GM12878 (cell line): ENCODE results near the gene VAT1. TPM values are rescaled to one million over a fixed set of nuclear protein-coding genes. Genes with fewer than 3 reads are reported as not detected.

ENCODE experiments used
- ATAC-seq: fragments of 200-7000 bp; cut with Tn5 transposase; 3 replicates; pipeline ENCODE4 v1.9.1; 2020; ENCODE audit warnings: mild to moderate bottlenecking, moderate library complexity
- BruUV-seq: library from RNA; stranded (reverse); fragments of 400-500 nt; replicated peaks from 2 replicates; lab custom pipeline; 2021; lab: Mats Ljungman, UMichigan
- CTCF ChIA-PET: fragments of 300-600 bp; sonication (Branson Sonifier 250); formaldehyde crosslinking; extraction: SDS; loops from one replicate; lab custom pipeline; 2021; ENCODE audit warnings: inconsistent platforms; lab: Yijun Ruan, JAX
- POLR2A ChIA-PET: fragments of 350-600 bp; formaldehyde crosslinking; extraction: SDS; loops from one replicate; lab custom pipeline; 2021; ENCODE audit warnings: inconsistent platforms; lab: Charles Lee
- RAD21 ChIA-PET: fragments of 300-600 bp; sonication (Branson Sonifier 250); formaldehyde crosslinking; loops from one replicate; lab custom pipeline; 2023; ENCODE audit warnings: antibody characterized with exemption; ENCODE audit not compliant: unreplicated experiment; lab: Charles Lee
- SMC1A ChIA-PET: fragments of 300-600 bp; sonication (Branson Sonifier 250); formaldehyde crosslinking; loops from one replicate; lab custom pipeline; 2023; ENCODE audit not compliant: unreplicated experiment, uncharacterized antibody; lab: Charles Lee
- DNase-seq: peaks from one replicate; pipeline ENCODE4 v3.0.0-alpha.2; 2011; ENCODE audit warnings: low read depth, low spot score
- FAIRE-seq: peaks from 3 replicates; lab custom pipeline; 2011; peaks lifted over from hg19 to GRCh38; lab: Jason Lieb, UNC
- H2AFZ ChIP-seq: 2 replicates; pipeline ENCODE4 v1.6.0; 2011; ENCODE audit warnings: low read depth, low read length, control low read depth; ENCODE audit not compliant: control insufficient read depth
- H3K27ac ChIP-seq: 2 replicates; pipeline ENCODE4 v1.5.1; 2011; ENCODE audit warnings: control low read depth; ENCODE audit not compliant: control insufficient read depth, insufficient read depth
- H3K27me3 ChIP-seq, 2 experiments: replicated peaks in 1 of 2; 2 replicates each; pipeline versions ENCODE4 v1.6.0 to v1.6.1; 2011; ENCODE audit warnings: low read length in 1 of 2; ENCODE audit not compliant: control insufficient read depth in 2 of 2, insufficient read depth in 2 of 2
- H3K36me3 ChIP-seq, 2 experiments: 2 replicates each; pipeline ENCODE4 v1.5.1; 2011; ENCODE audit warnings: low read length in 1 of 2; ENCODE audit not compliant: control insufficient read depth in 2 of 2, insufficient read depth in 2 of 2
- H3K4me1 ChIP-seq: 2 replicates; pipeline ENCODE4 v1.6.1; 2011; ENCODE audit warnings: mild to moderate bottlenecking, low read length, moderate library complexity, mixed read lengths; ENCODE audit not compliant: control insufficient read depth, insufficient read depth
- H3K4me2 ChIP-seq: 2 replicates; pipeline ENCODE4 v1.6.0; 2011; ENCODE audit warnings: control low read depth; ENCODE audit not compliant: control insufficient read depth, insufficient read depth
- H3K4me3 ChIP-seq: fragments of 200-600 bp; sonication (generic); 2 replicates; pipeline ENCODE4 v1.5.1; 2016
- H3K79me2 ChIP-seq: 2 replicates; pipeline ENCODE4 v1.6.0; 2011; ENCODE audit warnings: low read length; ENCODE audit not compliant: control insufficient read depth, insufficient read depth
- H3K9ac ChIP-seq: 2 replicates; pipeline ENCODE4 v1.8.0; 2011; ENCODE audit warnings: low read length, control low read depth, mixed read lengths; ENCODE audit not compliant: control insufficient read depth, insufficient read depth
- H3K9me3 ChIP-seq: replicated peaks from 3 replicates; pipeline ENCODE4 v1.5.1; 2011; ENCODE audit warnings: mild to moderate bottlenecking, low read length; ENCODE audit not compliant: control insufficient read depth, insufficient read depth
- H4K20me1 ChIP-seq: 2 replicates; pipeline ENCODE4 v1.6.0; 2011; ENCODE audit not compliant: control insufficient read depth, insufficient read depth
- IKZF1 ChIP-seq: fragments of 450-650 bp; conservative IDR thresholded peaks from 2 replicates; pipeline ENCODE4 v1.6.1; 2017; ENCODE audit warnings: antibody characterized with exemption, mild to moderate bottlenecking
- WGBS: methylation state at CpG from one replicate; pipeline ENCODE4 v1.1.6; 2016; ENCODE audit warnings: low lambda C conversion rate; ENCODE audit not compliant: insufficient replicate concordance, insufficient coverage; ENCODE audit errors: missing lambda C conversion rate; 5-methylcytosine and 5-hydroxymethylcytosine counted together
- in situ Hi-C: fragments of 300-500 bp; cut with MboI; formaldehyde crosslinking; loops from 9 replicates; pipeline ENCODE4 v1.14.3; 2018; ENCODE audit warnings: mixed read lengths
- intact Hi-C: fragments of 100-400 bp; cut with micrococcal nuclease; formaldehyde crosslinking; loops from one replicate; pipeline ENCODE4 v1.14.2; 2022; ENCODE audit not compliant: unreplicated experiment
- polyA plus RNA-seq, 11 experiments: library from polyadenylated mRNA; depleted of rRNA in 4 of 11; unstranded in 6 of 11; stranded (reverse) in 5 of 11; fragments of >200 nt; fragmentation: Nextera tagmentation in 4 of 11; fragmentation: Illumina TruSeq in 1 of 11; extraction: Ambion mirVana in 4 of 11; extraction: Trizol in 1 of 11; gene quantifications; 1 replicate in 1 of 11; 2 replicates in 10 of 11; pipeline versions ENCODE4 v1.2.1 to v1.2.3, GENCODE V29; 2011 to 2016; ENCODE audit warnings: inconsistent platforms in 2 of 11, missing spikeins in 2 of 11, low read depth in 1 of 11
- total RNA-seq, 4 experiments: library from RNA; depleted of rRNA in 3 of 4; stranded (reverse); fragments of >200 nt in 3 of 4; fragmentation: Illumina TruSeq in 1 of 4; extraction: Trizol in 1 of 4; gene quantifications; 2 replicates each; pipeline versions ENCODE4 v1.2.1 to v1.2.3, GENCODE V29; 2013 to 2021
- TF ChIP-seq, protein P1 (sequence below), 3 experiments: IDR thresholded peaks in 2 of 3; conservative IDR thresholded peaks in 1 of 3; 2 replicates each; pipeline ENCODE4 v1.5.1; 2011; ENCODE audit warnings: low read depth in 3 of 3, low read length in 3 of 3, mild to moderate bottlenecking in 3 of 3, control low read depth in 2 of 3, moderate library complexity in 2 of 3, inconsistent platforms in 1 of 3, mixed read lengths in 1 of 3; ENCODE audit not compliant: control insufficient read depth in 2 of 3, insufficient read depth in 1 of 3; ENCODE audit errors: extremely low read depth in 1 of 3

VAT1 gene
- total and polyA plus RNA-seq, 10 of the 15 experiments (the other 5 are each of a cell fraction or from before 2014, with no cell fraction given): 5.0 to 19.8 (median 8.2) TPM

DNA sequence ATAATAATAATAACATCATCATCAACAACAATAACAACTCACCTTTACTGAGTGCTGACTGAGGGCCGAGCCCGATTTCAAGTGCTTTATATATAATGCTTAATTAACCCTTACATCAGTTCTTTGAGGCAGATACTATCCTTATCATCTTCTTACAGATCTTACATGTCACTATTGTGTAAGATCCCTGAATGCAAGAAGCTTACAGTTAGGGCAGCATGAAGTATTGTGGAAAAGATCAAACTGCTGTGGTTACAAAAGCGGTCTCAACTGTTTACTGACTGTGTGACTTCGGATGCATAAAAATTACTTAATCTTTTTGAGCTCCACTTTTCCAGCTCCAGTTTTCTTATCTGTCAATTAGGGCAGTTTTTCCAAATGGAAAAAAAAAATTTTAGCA is 3.3 kb downstream of the VAT1 start:
- no peaks in the 10 kb centered on the region for H3K27me3 ChIP-seq
- no TSS peak for BruUV-seq
- in situ Hi-C loops (no loop called here), intact Hi-C loops (no loop called here)
- H3K4me2 ChIP-seq: no peak overlapping the region
- H3K4me3 ChIP-seq: no peak overlapping the region
- H3K79me2 ChIP-seq: no peaks in the 10 kb centered on the region
- SMC1A ChIA-PET: interaction anchor here (1.2 kb wide), 1 partner anchor 12 kb away, joined by 3 read pairs; the partner anchor contains the start of gene IFI35
- H2AFZ ChIP-seq: no peak overlapping the region
- POLR2A ChIA-PET: no interaction called here
- no peaks in the 10 kb centered on the region for H3K9me3 ChIP-seq
- TF ChIP-seq IKZF1: no peak
- TF ChIP-seq, protein P1, sequence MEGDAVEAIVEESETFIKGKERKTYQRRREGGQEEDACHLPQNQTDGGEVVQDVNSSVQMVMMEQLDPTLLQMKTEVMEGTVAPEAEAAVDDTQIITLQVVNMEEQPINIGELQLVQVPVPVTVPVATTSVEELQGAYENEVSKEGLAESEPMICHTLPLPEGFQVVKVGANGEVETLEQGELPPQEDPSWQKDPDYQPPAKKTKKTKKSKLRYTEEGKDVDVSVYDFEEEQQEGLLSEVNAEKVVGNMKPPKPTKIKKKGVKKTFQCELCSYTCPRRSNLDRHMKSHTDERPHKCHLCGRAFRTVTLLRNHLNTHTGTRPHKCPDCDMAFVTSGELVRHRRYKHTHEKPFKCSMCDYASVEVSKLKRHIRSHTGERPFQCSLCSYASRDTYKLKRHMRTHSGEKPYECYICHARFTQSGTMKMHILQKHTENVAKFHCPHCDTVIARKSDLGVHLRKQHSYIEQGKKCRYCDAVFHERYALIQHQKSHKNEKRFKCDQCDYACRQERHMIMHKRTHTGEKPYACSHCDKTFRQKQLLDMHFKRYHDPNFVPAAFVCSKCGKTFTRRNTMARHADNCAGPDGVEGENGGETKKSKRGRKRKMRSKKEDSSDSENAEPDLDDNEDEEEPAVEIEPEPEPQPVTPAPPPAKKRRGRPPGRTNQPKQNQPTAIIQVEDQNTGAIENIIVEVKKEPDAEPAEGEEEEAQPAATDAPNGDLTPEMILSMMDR (IDR thresholded peaks at IDR 0.05 in 2 of 3, conservative IDR thresholded peaks at IDR 0.05 in 1 of 3; ENCODE audit: control insufficient read depth in 2 of 3, extremely low read depth in 1 of 3, insufficient read depth in 1 of 3, low read depth in 3 of 3, low read length in 3 of 3): 0 out of 6 replicates have a peak, but pooled peaks of 1 of the 3 experiments have one; percentile 2
- RAD21 ChIA-PET: no interaction called here
- no peak overlapping the region for H3K27ac ChIP-seq
- DNase-seq: no peak
- CTCF ChIA-PET: no interaction called here
- 44% methylated on average over 4 of the region's 4 CpGs for WGBS
- no peaks in the 10 kb centered on the region for H4K20me1 ChIP-seq
- peaks cover 0 to under 1% of the 10 kb centered on the region in 2 experiments; a peak in 2 of 4 replicates for H3K36me3 ChIP-seq
- H3K9ac ChIP-seq: no peak overlapping the region
- H3K4me1 ChIP-seq: 0 out of 2 replicates have a peak, but pooled peaks cover 3% of the 10 kb centered on the region
- no peak for ATAC-seq
- no peak for FAIRE-seq
